ENCODE results near the gene MAPK8IP2.

DNA sequence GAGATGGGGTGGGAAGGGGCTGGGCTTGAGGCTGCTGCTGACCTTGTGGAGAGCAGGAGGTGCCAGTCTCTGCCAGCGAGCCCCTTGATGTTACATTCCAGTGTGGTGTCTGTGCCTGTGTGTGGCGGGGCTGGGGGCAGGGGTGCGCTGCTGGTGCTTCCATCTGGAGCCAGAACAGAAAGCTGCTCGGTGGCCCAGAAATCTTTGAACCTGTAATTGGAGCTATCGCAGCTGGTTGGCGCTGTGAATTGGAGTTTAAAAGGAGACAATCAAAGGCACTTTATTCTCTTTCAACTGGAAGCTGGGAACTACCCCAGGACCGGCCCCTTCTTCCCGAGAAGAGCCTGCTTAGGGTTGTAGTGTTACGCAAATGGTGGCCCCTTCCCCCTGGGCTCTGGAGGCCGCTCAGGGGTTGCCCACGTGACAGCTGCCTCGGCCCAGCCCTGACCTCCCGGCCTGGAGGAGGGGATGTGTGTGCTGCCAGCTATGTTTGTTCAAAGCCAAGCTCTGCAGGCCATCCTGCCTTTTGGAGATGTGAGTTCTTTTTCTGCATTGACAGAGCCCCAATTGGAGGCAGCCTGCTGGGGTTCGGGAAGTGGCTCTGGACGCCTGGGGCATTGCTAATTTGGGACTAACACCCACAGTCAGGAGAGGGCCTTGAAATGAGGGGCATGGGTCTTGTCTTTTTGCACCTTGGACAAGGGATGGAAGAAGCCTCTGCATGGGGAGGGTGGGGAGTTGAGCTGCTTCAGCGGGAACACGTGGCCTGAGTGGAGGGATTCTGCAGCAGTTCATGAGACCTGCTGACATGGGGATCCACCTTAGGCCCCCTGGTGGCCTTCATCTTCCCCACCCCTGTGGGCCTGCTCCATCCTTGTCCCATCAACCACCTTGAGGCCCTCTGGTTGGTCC is 41.4 kb downstream of the MAPK8IP2 start:
- TF ChIP-seq, protein P1, sequence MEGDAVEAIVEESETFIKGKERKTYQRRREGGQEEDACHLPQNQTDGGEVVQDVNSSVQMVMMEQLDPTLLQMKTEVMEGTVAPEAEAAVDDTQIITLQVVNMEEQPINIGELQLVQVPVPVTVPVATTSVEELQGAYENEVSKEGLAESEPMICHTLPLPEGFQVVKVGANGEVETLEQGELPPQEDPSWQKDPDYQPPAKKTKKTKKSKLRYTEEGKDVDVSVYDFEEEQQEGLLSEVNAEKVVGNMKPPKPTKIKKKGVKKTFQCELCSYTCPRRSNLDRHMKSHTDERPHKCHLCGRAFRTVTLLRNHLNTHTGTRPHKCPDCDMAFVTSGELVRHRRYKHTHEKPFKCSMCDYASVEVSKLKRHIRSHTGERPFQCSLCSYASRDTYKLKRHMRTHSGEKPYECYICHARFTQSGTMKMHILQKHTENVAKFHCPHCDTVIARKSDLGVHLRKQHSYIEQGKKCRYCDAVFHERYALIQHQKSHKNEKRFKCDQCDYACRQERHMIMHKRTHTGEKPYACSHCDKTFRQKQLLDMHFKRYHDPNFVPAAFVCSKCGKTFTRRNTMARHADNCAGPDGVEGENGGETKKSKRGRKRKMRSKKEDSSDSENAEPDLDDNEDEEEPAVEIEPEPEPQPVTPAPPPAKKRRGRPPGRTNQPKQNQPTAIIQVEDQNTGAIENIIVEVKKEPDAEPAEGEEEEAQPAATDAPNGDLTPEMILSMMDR (IDR thresholded peaks at IDR 0.05 in 4 of 5, conservative IDR thresholded peaks at IDR 0.05 in 1 of 5), result peak in 2 of 5 experiments; percentile 17 to 36
- TF ChIP-seq POLR2A (IDR thresholded peaks at IDR 0.05), result no peak

Data from gastrocnemius medialis (tissue), 4 donors.